CD14-positive monocyte (primary cell): ENCODE measurements around the gene ZDHHC17. TPM values are rescaled to one million over a fixed set of nuclear protein-coding genes. Genes with fewer than 3 reads are reported as not detected.
A peak's percentile ranks its signal among the peaks of the same experiment; 100 is the strongest.

Source experiments
- DNase-seq, 3 donors: peaks; one replicate each; pipeline ENCODE4 v3.0.0-alpha.2; 2011 to 2022
- H2AFZ ChIP-seq: 2 replicates; pipeline ENCODE4 v1.6.0; 2012; ENCODE audit warnings: mild to moderate bottlenecking, low read depth, low read length, inconsistent platforms; ENCODE audit not compliant: insufficient read depth, poor library complexity, severe bottlenecking
- H3K27ac ChIP-seq, 2 donors: 1 replicate in 1 of 2; 2 replicates in 1 of 2; pipeline ENCODE4 v1.5.1; 2012 to 2013; ENCODE audit warnings: low read length in 2 of 2, control low read depth in 1 of 2, inconsistent platforms in 1 of 2, low read depth in 1 of 2, mild to moderate bottlenecking in 1 of 2
- H3K27me3 ChIP-seq, 2 donors: one replicate each; pipeline versions ENCODE4 v1.6.0 to v1.6.1; 2011 to 2013; ENCODE audit warnings: low read length in 2 of 2; ENCODE audit not compliant: control insufficient read depth in 2 of 2, insufficient read depth in 2 of 2
- H3K36me3 ChIP-seq, 2 donors: replicated peaks in 1 of 2; 1 replicate in 1 of 2; 2 replicates in 1 of 2; pipeline versions ENCODE4 v1.5.1 to v1.6.1; 2012 to 2013; ENCODE audit warnings: low read length in 2 of 2, control low read depth in 1 of 2, inconsistent platforms in 1 of 2, mild to moderate bottlenecking in 1 of 2; ENCODE audit not compliant: insufficient read depth in 2 of 2, control insufficient read depth in 1 of 2
- H3K4me1 ChIP-seq, 2 donors: 1 replicate in 1 of 2; 2 replicates in 1 of 2; pipeline versions ENCODE4 v1.5.1 to v1.6.1; 2012 to 2013; ENCODE audit warnings: low read length in 2 of 2, control low read depth in 1 of 2, inconsistent platforms in 1 of 2, mild to moderate bottlenecking in 1 of 2, moderate library complexity in 1 of 2; ENCODE audit not compliant: insufficient read depth in 2 of 2, control insufficient read depth in 1 of 2
- H3K4me2 ChIP-seq: replicated peaks from 2 replicates; pipeline ENCODE3; 2012; ENCODE audit warnings: low read length, moderate library complexity, mild to moderate bottlenecking; ENCODE audit not compliant: poor library complexity, severe bottlenecking; ENCODE audit errors: extremely low read depth
- H3K4me3 ChIP-seq, 3 experiments: fragments of 200-600 bp in 1 of 3; sonication (generic) in 1 of 3; replicated peaks in 1 of 3; 1 replicate in 2 of 3; 2 replicates in 1 of 3; pipeline ENCODE4 v1.5.1; 2011 to 2013; ENCODE audit warnings: low read length in 3 of 3, mild to moderate bottlenecking in 3 of 3, control low read depth in 2 of 3, low read depth in 2 of 3, inconsistent platforms in 1 of 3, moderate library complexity in 1 of 3
- H3K79me2 ChIP-seq: 2 replicates; pipeline ENCODE4 v1.6.0; 2012; ENCODE audit warnings: mild to moderate bottlenecking, control low read depth, inconsistent platforms, low read length, moderate library complexity; ENCODE audit not compliant: insufficient read depth
- H3K9ac ChIP-seq: 2 replicates; pipeline ENCODE4 v1.6.0; 2017; ENCODE audit warnings: low read length, mild to moderate bottlenecking; ENCODE audit not compliant: insufficient read depth, poor library complexity, severe bottlenecking
- H3K9me3 ChIP-seq, 2 donors: replicated peaks in 1 of 2; 1 replicate in 1 of 2; 2 replicates in 1 of 2; pipeline versions ENCODE4 v1.5.1 to v1.6.1; 2012 to 2013; ENCODE audit warnings: low read length in 2 of 2, control low read depth in 1 of 2; ENCODE audit not compliant: control insufficient read depth in 1 of 2, insufficient read depth in 1 of 2
- H4K20me1 ChIP-seq: 2 replicates; pipeline ENCODE4 v1.6.0; 2012; ENCODE audit warnings: mild to moderate bottlenecking, low read length, control low read depth, moderate library complexity; ENCODE audit not compliant: insufficient read depth
- H3K27ac Mint-ChIP-seq, 7 donors: one replicate each; pipeline ENCODE4 v1.8.0; 2020; ENCODE audit warnings: mild to moderate bottlenecking in 7 of 7, mixed read lengths in 7 of 7, moderate library complexity in 6 of 7, inconsistent platforms in 2 of 7
- H3K27me3 Mint-ChIP-seq, 3 donors: one replicate each; pipeline ENCODE4 v1.8.0; 2021 to 2022; ENCODE audit warnings: low read depth in 3 of 3, mild to moderate bottlenecking in 3 of 3, mixed read lengths in 3 of 3, moderate library complexity in 3 of 3, inconsistent platforms in 1 of 3
- H3K36me3 Mint-ChIP-seq, 2 donors: one replicate each; pipeline ENCODE4 v1.8.0; 2020; ENCODE audit warnings: mixed read lengths in 2 of 2, inconsistent platforms in 1 of 2, mild to moderate bottlenecking in 1 of 2
- H3K4me1 Mint-ChIP-seq: one replicate; pipeline ENCODE4 v1.8.0; 2020; ENCODE audit warnings: mild to moderate bottlenecking, mixed read lengths
- H3K4me3 Mint-ChIP-seq, 2 donors: one replicate each; pipeline ENCODE4 v1.8.0; 2020; ENCODE audit warnings: mild to moderate bottlenecking in 2 of 2, mixed read lengths in 2 of 2, moderate library complexity in 1 of 2
- H3K9me3 Mint-ChIP-seq, 7 donors: one replicate each; pipeline ENCODE4 v1.8.0; 2020 to 2022; ENCODE audit warnings: mixed read lengths in 7 of 7, mild to moderate bottlenecking in 6 of 7, moderate library complexity in 6 of 7, inconsistent platforms in 2 of 7
- CTCF ChIP-seq: fragments of 200-600 bp; IDR thresholded peaks from one replicate; pipeline ENCODE4 v1.8.0; 2022; ENCODE audit warnings: antibody characterized with exemption, mild to moderate bottlenecking
- WGBS: methylation state at CpG from one replicate; pipeline ENCODE4 v1.1.5; 2013; ENCODE audit warnings: missing lambda C conversion rate; ENCODE audit not compliant: insufficient coverage; 5-methylcytosine and 5-hydroxymethylcytosine counted together
- intact Hi-C, 2 donors: fragments of 100-400 bp; cut with micrococcal nuclease; formaldehyde crosslinking; loops; one replicate each; pipeline versions ENCODE4 v1.15.0 to v1.15.1; 2023
- polyA plus RNA-seq, 3 donors: library from polyadenylated mRNA; depleted of rRNA in 1 of 3; unstranded in 2 of 3; stranded (reverse) in 1 of 3; fragments of 300-500 nt in 2 of 3; fragments of >200 nt in 1 of 3; fragmentation: Illumina TruSeq in 2 of 3; gene quantifications; 1 replicate in 2 of 3; 2 replicates in 1 of 3; pipeline ENCODE4 v1.2.3, GENCODE V29; 2012 to 2021

The ZDHHC17 gene
- polyA plus RNA-seq, 3 donors: 4.6 to 31.4 (median 9.3) TPM

- H3K27ac ChIP-seq: peak overlapping the region in 1 of 2 donors; percentile 27
- Mint-ChIP-seq H3K4me3 (no peak overlapping the region), H3K27ac (peak overlapping the region in 4 of 7 donors; percentile 36 to 55 (median 41)), H3K4me1 (peaks cover 11% of the 10 kb centered on the region), H3K9me3 (peaks cover 13 to 30% (median 19%) of the 10 kb centered on the region in 7 donors), H3K27me3 (peaks cover 0 to 2% (median 0%) of the 10 kb centered on the region in 3 donors), H3K36me3 (peaks cover 41 to 57% of the 10 kb centered on the region in 2 donors)
- H4K20me1 ChIP-seq: no peaks in the 10 kb centered on the region
- peaks cover 0 to 4% of the 10 kb centered on the region in 2 donors for H3K4me1 ChIP-seq
- intact Hi-C loops: no loop called here
- 35% methylated on average over 2 of the region's 8 CpGs for WGBS
- DNase-seq: no peak
- no peak overlapping the region for H3K9ac ChIP-seq
- H3K27me3 ChIP-seq: no peaks in the 10 kb centered on the region
- no peak overlapping the region for H3K4me3 ChIP-seq
- H2AFZ ChIP-seq: no peak overlapping the region
- H3K4me2 ChIP-seq: no peak overlapping the region
- H3K36me3 ChIP-seq: peaks cover 32 to 75% of the 10 kb centered on the region in 2 donors
- H3K79me2 ChIP-seq: no peaks in the 10 kb centered on the region
- no peak for TF ChIP-seq CTCF
- peaks cover 10 to 12% of the 10 kb centered on the region in 2 donors for H3K9me3 ChIP-seq
Observed at GRCh38 chr12:76804435-76804976, 40.6 kb downstream of the ZDHHC17 start.

GRCh38 chr12:76810671-76811419, 46.9 kb downstream of the ZDHHC17 start:
- Histone ChIP-seq H3K4me2 (no peak overlapping the region), H2AFZ (no peak overlapping the region), H3K27me3 (no peaks in the 10 kb centered on the region), H4K20me1 (peaks cover 4% of the 10 kb centered on the region), H3K9me3 (no peaks in the 10 kb centered on the region), H3K36me3 (peaks cover 64 to 76% of the 10 kb centered on the region in 2 donors), H3K4me1 (no peaks in the 10 kb centered on the region), H3K79me2 (no peaks in the 10 kb centered on the region), H3K4me3 (no peak overlapping the region), H3K9ac (no peak overlapping the region), H3K27ac (no peak overlapping the region)
- peaks cover 51 to 63% of the 10 kb centered on the region in 2 donors for H3K36me3 Mint-ChIP-seq
- peak overlapping the region in 2 of 7 donors; percentile 47 to 52 for H3K27ac Mint-ChIP-seq
- H3K4me3 Mint-ChIP-seq: no peak overlapping the region
- no peaks in the 10 kb centered on the region for H3K4me1 Mint-ChIP-seq
- 100% methylated on average over 1 of the region's 6 CpGs for WGBS
- DNase-seq: no peak
- TF ChIP-seq CTCF: no peak
- intact Hi-C loops: no loop called here
- H3K27me3 Mint-ChIP-seq: no peaks in the 10 kb centered on the region
- H3K9me3 Mint-ChIP-seq: no peaks in the 10 kb centered on the region
